GM23338 (cell line): ENCODE measurements around the gene AOC2. TPM values are rescaled to one million over a fixed set of nuclear protein-coding genes. Genes with fewer than 3 reads are reported as not detected.

Experiments used
- ATAC-seq: fragments of 200-7000 bp; cut with Tn5 transposase; 3 replicates; pipeline ENCODE4 v1.9.1; 2020
- DNase-seq: peaks from one replicate; pipeline ENCODE4 v3.0.0-alpha.2; 2015; ENCODE audit warnings: low spot score
- H2AFZ ChIP-seq: fragments of 200-600 bp; sonication (generic); 2 replicates; pipeline ENCODE4 v1.8.0; 2016; ENCODE audit warnings: antibody characterized with exemption, mild to moderate bottlenecking, moderate library complexity
- H3F3A ChIP-seq: fragments of 200-600 bp; sonication (generic); replicated peaks from 2 replicates; pipeline ENCODE4 v1.8.0; 2017; ENCODE audit warnings: antibody characterized with exemption, mixed run types, low read depth
- H3K27ac ChIP-seq: fragments of 200-600 bp; sonication (generic); 2 replicates; pipeline ENCODE4 v1.6.1; 2016; ENCODE audit warnings: low read depth
- H3K27me3 ChIP-seq: fragments of 200-600 bp; sonication (generic); 2 replicates; pipeline ENCODE4 v1.8.0; 2016; ENCODE audit warnings: mild to moderate bottlenecking, mixed run types, moderate library complexity; ENCODE audit not compliant: insufficient read depth
- H3K36me3 ChIP-seq: fragments of 200-600 bp; sonication (generic); 2 replicates; pipeline ENCODE4 v1.8.0; 2016; ENCODE audit warnings: mild to moderate bottlenecking; ENCODE audit not compliant: insufficient read depth
- H3K4me1 ChIP-seq: fragments of 200-600 bp; sonication (generic); 2 replicates; pipeline ENCODE4 v1.8.0; 2016; ENCODE audit warnings: mild to moderate bottlenecking, moderate library complexity; ENCODE audit not compliant: insufficient read depth
- H3K4me2 ChIP-seq: fragments of 200-600 bp; sonication (generic); 2 replicates; pipeline ENCODE4 v1.7.1; 2017; ENCODE audit warnings: mixed run types
- H3K4me3 ChIP-seq: fragments of 200-600 bp; sonication (generic); 2 replicates; pipeline ENCODE4 v1.6.1; 2016; ENCODE audit warnings: mixed run types
- H3K79me2 ChIP-seq: fragments of 200-600 bp; sonication (generic); replicated peaks from 2 replicates; pipeline ENCODE4 v1.8.0; 2017; ENCODE audit warnings: mild to moderate bottlenecking; ENCODE audit not compliant: insufficient read depth
- H3K9me2 ChIP-seq: fragments of 200-600 bp; sonication (generic); 2 replicates; pipeline ENCODE4 v1.8.0; 2017; ENCODE audit not compliant: insufficient read depth
- H4K20me1 ChIP-seq: fragments of 200-600 bp; sonication (generic); replicated peaks from 2 replicates; pipeline ENCODE4 v1.8.0; 2017; ENCODE audit warnings: mild to moderate bottlenecking; ENCODE audit not compliant: insufficient read depth
- H3K27ac Mint-ChIP-seq: 2 replicates; pipeline ENCODE4 v1.8.0; 2020; ENCODE audit warnings: inconsistent platforms, mild to moderate bottlenecking, moderate library complexity, mixed read lengths
- H3K27me3 Mint-ChIP-seq: 3 replicates; pipeline ENCODE4 v1.8.0; 2022; ENCODE audit warnings: low read depth, mild to moderate bottlenecking, moderate library complexity, mixed read lengths, inconsistent platforms; ENCODE audit not compliant: insufficient read depth, poor library complexity
- H3K36me3 Mint-ChIP-seq: 3 replicates; pipeline ENCODE4 v1.8.0; 2021; ENCODE audit warnings: low read depth, mild to moderate bottlenecking, inconsistent platforms, moderate library complexity, mixed read lengths
- H3K4me1 Mint-ChIP-seq: 3 replicates; pipeline ENCODE4 v1.8.0; 2020; ENCODE audit warnings: mild to moderate bottlenecking, inconsistent platforms, mixed read lengths
- H3K4me3 Mint-ChIP-seq: 3 replicates; pipeline ENCODE4 v1.8.0; 2021; ENCODE audit warnings: moderate library complexity, mild to moderate bottlenecking, inconsistent platforms, mixed read lengths
- H3K9me3 Mint-ChIP-seq: 3 replicates; pipeline ENCODE4 v1.8.0; 2020; ENCODE audit warnings: moderate library complexity, mild to moderate bottlenecking, inconsistent platforms, mixed read lengths
- CREB1 ChIP-seq: fragments of 250-450 bp; sonication (Bioruptor Pico); IDR thresholded peaks from 2 replicates; pipeline ENCODE4 v1.5.0; 2020; ENCODE audit warnings: low read depth, mild to moderate bottlenecking, moderate library complexity
- CTCF ChIP-seq, 2 experiments: fragments of 200-600 bp in 1 of 2; sonication (generic) in 1 of 2; conservative IDR thresholded peaks; 2 replicates each; pipeline versions ENCODE4 v1.5.1 to v1.6.1; 2016 to 2017; ENCODE audit warnings: antibody characterized with exemption in 2 of 2, low read depth in 2 of 2, mild to moderate bottlenecking in 2 of 2, moderate library complexity in 1 of 2
- ETS1 ChIP-seq: IDR thresholded peaks from 2 replicates; pipeline ENCODE4 v1.6.1; 2016; ENCODE audit warnings: antibody characterized with exemption
- EZH2 ChIP-seq: fragments of 200-600 bp; sonication (generic); IDR thresholded peaks from one replicate; pipeline ENCODE4 v1.8.0; 2017; ENCODE audit warnings: antibody characterized with exemption, mild to moderate bottlenecking, low read depth; ENCODE audit not compliant: unreplicated experiment
- EZH2phosphoT487 ChIP-seq: fragments of 200-600 bp; sonication (generic); IDR thresholded peaks from one replicate; pipeline ENCODE4 v1.8.1; 2018; ENCODE audit warnings: antibody characterized with exemption; ENCODE audit not compliant: unreplicated experiment
- JUNB ChIP-seq: IDR thresholded peaks from one replicate; pipeline ENCODE4 v1.6.1; 2016; ENCODE audit warnings: antibody characterized with exemption; ENCODE audit not compliant: unreplicated experiment
- NANOG ChIP-seq: IDR thresholded peaks from 2 replicates; pipeline ENCODE4 v1.6.1; 2016; ENCODE audit warnings: antibody characterized with exemption, borderline replicate concordance
- POLR2AphosphoS5 ChIP-seq: IDR thresholded peaks from 2 replicates; pipeline ENCODE4 v1.6.1; 2016; ENCODE audit warnings: antibody characterized with exemption, low read depth
- REST ChIP-seq: IDR thresholded peaks from one replicate; pipeline ENCODE4 v1.6.1; 2018; ENCODE audit warnings: antibody characterized with exemption; ENCODE audit not compliant: unreplicated experiment
- STAT1 ChIP-seq: IDR thresholded peaks from one replicate; pipeline ENCODE4 v1.6.1; 2016; ENCODE audit warnings: antibody characterized with exemption; ENCODE audit not compliant: unreplicated experiment
- ZNF114 ChIP-seq: fragments of 250-450 bp; sonication (Bioruptor Pico); IDR thresholded peaks from 2 replicates; pipeline ENCODE4 v1.5.0; 2020; ENCODE audit warnings: mild to moderate bottlenecking, moderate library complexity
- ZNF331 ChIP-seq: fragments of 250-450 bp; sonication (Bioruptor Pico); IDR thresholded peaks from 2 replicates; pipeline ENCODE4 v1.5.0; 2020; ENCODE audit warnings: low read depth, mild to moderate bottlenecking, moderate library complexity
- ZNF462 ChIP-seq: fragments of 250-450 bp; sonication (Bioruptor Pico); IDR thresholded peaks from 2 replicates; pipeline ENCODE4 v1.5.0; 2020; ENCODE audit warnings: mild to moderate bottlenecking, moderate library complexity
- polyA plus RNA-seq: library from polyadenylated mRNA; unstranded; fragments of >200 nt; fragmentation: Nextera tagmentation; extraction: Ambion mirVana; gene quantifications from 2 replicates; pipeline ENCODE4 v1.2.1, GENCODE V29; 2016
- total RNA-seq: library from RNA; depleted of rRNA; stranded (reverse); fragments of >200 nt; shearing (Covaris generic); gene quantifications from 2 replicates; pipeline ENCODE4 v1.2.3, GENCODE V29; 2014

AOC2 gene
- total and polyA plus RNA-seq, 2 experiments from 2014 or later, result 2.0 to 5.8 TPM

GRCh38 chr17:42873315-42873714, 28.9 kb downstream of the AOC2 start:
- no peak for TF ChIP-seq ZNF114
- TF ChIP-seq EZH2, result no peak
- TF ChIP-seq POLR2AphosphoS5, result no peak
- no peak for TF ChIP-seq ETS1
- TF ChIP-seq NANOG, result no peak
- TF ChIP-seq STAT1, result no peak
- no peak for TF ChIP-seq ZNF331 (CRISPR knock-in tag)
- no peak for TF ChIP-seq ZNF462 (CRISPR knock-in tag)
- TF ChIP-seq CTCF (conservative IDR thresholded peaks at IDR 0.05; ENCODE audit: low read depth in 2 of 2), result no peak
- TF ChIP-seq EZH2phosphoT487, result no peak
- no peak for TF ChIP-seq JUNB
- no peak for TF ChIP-seq CREB1
- no peak for TF ChIP-seq REST
- Mint-ChIP-seq H3K36me3 (peaks cover 8% of the 10 kb centered on the region; the same call in 2 of the 3 replicates), H3K27me3 (peaks cover 10% of the 10 kb centered on the region), H3K9me3 (peaks cover 24% of the 10 kb centered on the region), H3K27ac (no peak overlapping the region), H3K4me1 (peaks cover 5% of the 10 kb centered on the region), H3K4me3 (no peak overlapping the region)
- H4K20me1 ChIP-seq, result no peaks in the 10 kb centered on the region
- H3K9me2 ChIP-seq, result no peaks in the 10 kb centered on the region
- ATAC-seq (no peak; the same call in 2 of the 3 replicates), DNase-seq (no peak)
- H3K4me1 ChIP-seq, result no peaks in the 10 kb centered on the region
- no peak overlapping the region for H3K27ac ChIP-seq
- H3K4me2 ChIP-seq, result no peak overlapping the region
- no peaks in the 10 kb centered on the region for H3F3A ChIP-seq
- no peaks in the 10 kb centered on the region; the same call in 1 of the 2 replicates for H3K36me3 ChIP-seq
- no peak overlapping the region for H3K4me3 ChIP-seq
- H3K79me2 ChIP-seq, result no peaks in the 10 kb centered on the region
- H3K27me3 ChIP-seq, result 0 out of 2 replicates have a peak, but pooled peaks cover 4% of the 10 kb centered on the region
- H2AFZ ChIP-seq, result no peak overlapping the region
